AG09309 (cell line): ENCODE results near the gene RALGAPA1.

Source experiments
- DNase-seq: peaks from one replicate; pipeline ENCODE4 v3.0.0-alpha.2; 2010; ENCODE audit warnings: low read depth
- H3K4me3 ChIP-seq: 2 replicates; pipeline ENCODE4 v1.5.1; 2011; ENCODE audit warnings: mild to moderate bottlenecking, low read depth, low read length, moderate library complexity; ENCODE audit not compliant: control insufficient read depth
- TF ChIP-seq, protein P1 (sequence below): IDR thresholded peaks from 2 replicates; pipeline ENCODE4 v1.5.1; 2011; ENCODE audit warnings: mild to moderate bottlenecking, low read depth, low read length, inconsistent platforms; ENCODE audit not compliant: insufficient read depth, control insufficient read depth; ENCODE audit errors: missing control alignments

RALGAPA1 gene

GRCh38 chr14:35808076-35808637 is 938 bp downstream of the RALGAPA1 start:
- no peak for DNase-seq
- TF ChIP-seq, protein P1, sequence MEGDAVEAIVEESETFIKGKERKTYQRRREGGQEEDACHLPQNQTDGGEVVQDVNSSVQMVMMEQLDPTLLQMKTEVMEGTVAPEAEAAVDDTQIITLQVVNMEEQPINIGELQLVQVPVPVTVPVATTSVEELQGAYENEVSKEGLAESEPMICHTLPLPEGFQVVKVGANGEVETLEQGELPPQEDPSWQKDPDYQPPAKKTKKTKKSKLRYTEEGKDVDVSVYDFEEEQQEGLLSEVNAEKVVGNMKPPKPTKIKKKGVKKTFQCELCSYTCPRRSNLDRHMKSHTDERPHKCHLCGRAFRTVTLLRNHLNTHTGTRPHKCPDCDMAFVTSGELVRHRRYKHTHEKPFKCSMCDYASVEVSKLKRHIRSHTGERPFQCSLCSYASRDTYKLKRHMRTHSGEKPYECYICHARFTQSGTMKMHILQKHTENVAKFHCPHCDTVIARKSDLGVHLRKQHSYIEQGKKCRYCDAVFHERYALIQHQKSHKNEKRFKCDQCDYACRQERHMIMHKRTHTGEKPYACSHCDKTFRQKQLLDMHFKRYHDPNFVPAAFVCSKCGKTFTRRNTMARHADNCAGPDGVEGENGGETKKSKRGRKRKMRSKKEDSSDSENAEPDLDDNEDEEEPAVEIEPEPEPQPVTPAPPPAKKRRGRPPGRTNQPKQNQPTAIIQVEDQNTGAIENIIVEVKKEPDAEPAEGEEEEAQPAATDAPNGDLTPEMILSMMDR = no peak
- peak overlapping the region; percentile 56 for H3K4me3 ChIP-seq

GRCh38 chr14:35807131-35807961 is 1.7 kb downstream of the RALGAPA1 start:
- no peak for DNase-seq
- no peak overlapping the region for H3K4me3 ChIP-seq
- TF ChIP-seq, protein P1 = no peak

DNA sequence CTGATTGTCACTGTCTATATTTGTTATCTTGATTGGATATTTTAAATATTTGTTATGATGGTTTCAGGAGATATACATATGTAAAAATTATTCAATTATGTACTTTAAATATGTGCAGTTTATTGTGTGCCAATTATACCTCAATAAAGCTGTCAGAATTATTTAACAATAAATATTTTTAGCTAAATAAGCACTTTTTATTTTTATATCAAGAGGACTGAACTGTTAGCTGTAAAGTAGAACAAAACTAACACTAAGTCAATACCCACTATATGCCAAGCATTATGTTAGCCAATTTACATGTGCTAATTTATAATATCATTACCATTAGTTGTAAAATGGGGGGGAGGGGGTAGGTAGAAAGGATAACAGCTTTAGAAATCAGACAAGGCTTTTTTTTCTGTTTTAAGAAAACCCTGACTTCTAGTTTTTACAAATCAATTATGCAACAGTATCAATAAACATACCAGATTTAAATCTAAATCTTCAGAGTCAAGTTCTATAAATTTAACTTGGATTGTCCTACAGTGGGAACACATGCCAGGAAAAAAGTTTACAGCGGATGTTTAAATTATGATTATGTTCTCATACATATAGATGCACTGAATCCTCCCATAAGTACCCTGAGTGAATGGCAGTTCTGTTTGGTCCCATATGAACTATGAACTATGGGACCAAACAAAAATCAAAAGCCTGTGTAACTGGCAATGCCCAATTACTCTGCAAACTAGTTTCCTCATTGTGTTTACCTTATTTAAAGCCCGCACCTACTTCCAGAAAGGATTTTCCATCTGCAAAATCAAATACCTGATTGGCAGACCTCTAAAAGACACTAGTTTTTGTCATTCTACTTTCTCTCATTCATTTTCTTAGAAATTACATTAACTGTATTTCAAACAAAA is 2.8 kb downstream of the RALGAPA1 start:
- no peak overlapping the region for H3K4me3 ChIP-seq
- DNase-seq = no peak
- TF ChIP-seq, protein P1 = no peak

- DNase-seq = no peak
- no peak overlapping the region for H3K4me3 ChIP-seq
- TF ChIP-seq, protein P1 = no peak
These were observed 11.3 kb downstream of the RALGAPA1 start for GRCh38 chr14:35797796-35798195.

DNA sequence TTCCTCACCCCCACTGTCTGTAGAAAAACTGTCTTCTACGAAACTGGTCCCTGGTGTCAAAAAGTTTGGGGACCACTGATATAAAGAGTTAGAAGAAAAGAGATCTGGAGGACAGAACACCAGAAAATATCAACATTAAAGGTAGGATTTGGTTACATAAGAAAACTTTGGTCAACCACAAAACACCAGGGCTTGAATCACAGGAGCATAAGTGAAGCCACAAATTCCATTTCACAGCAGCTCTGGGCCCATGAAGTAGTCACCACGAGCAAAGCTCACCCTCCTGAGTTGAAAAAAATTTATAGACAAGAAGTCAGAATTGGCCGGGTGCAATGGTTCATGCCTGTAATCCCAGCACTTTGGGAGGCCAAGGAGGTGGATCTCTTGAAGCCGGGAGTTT is 19.4 kb downstream of the RALGAPA1 start:
- DNase-seq = peak; percentile 39
- TF ChIP-seq, protein P1 = no peak
- no peak overlapping the region for H3K4me3 ChIP-seq

- no peak for DNase-seq
- TF ChIP-seq, protein P1 = no peak
These were observed 22.2 kb downstream of the RALGAPA1 start for GRCh38 chr14:35786856-35787255.

More at GRCh38 chr14:35786856-35787255, 22.2 kb downstream of the RALGAPA1 start:
- H3K4me3 ChIP-seq = no peak overlapping the region
